Epithelial cell of esophagus (primary cell): Measurements from ENCODE around the gene OR56A5.

Source experiments
- DNase-seq: peaks from one replicate; pipeline ENCODE4 v3.0.0; 2010; ENCODE audit warnings: low read depth
- H3K4me3 ChIP-seq: 2 replicates; pipeline ENCODE4 v1.5.1; 2011; ENCODE audit warnings: mild to moderate bottlenecking, low read length, control low read depth
- CTCF ChIP-seq: IDR thresholded peaks from 2 replicates; pipeline ENCODE4 v1.5.1; 2011; ENCODE audit warnings: low read depth, mild to moderate bottlenecking, low read length, control low read depth, inconsistent platforms; ENCODE audit not compliant: insufficient read depth; ENCODE audit errors: missing control alignments

OR56A5 gene

DNA sequence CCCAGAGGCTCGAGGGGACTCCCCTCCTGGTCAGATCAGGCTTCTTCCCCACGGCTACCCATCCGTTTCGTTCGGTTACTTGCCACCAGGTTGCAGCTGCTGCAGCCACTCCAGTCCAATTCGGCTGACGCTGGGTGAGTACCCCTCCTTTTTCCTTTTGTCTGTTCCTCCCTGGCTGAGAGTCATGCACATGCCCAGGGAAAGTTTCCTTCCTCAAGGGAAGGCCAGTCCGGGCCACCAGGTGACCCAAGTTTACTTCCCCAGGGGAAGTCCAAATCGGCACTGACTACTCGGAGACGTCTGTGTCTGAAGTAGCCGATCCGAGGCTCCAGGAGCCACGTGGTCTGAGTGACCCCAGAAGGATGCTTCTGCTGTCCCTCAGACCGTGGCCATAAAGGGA lies 39.5 kb downstream of the OR56A5 start:
- no peak for TF ChIP-seq CTCF
- DNase-seq, result no peak
- H3K4me3 ChIP-seq, result no peak overlapping the region

- no peak for DNase-seq
- H3K4me3 ChIP-seq, result no peak overlapping the region
- no peak for TF ChIP-seq CTCF
Observed at GRCh38 chr11:5928271-5928670, 40.0 kb downstream of the OR56A5 start.

GRCh38 chr11:5923794-5924193 lies 44.5 kb downstream of the OR56A5 start:
- TF ChIP-seq CTCF, result no peak
- peak; percentile 28 for DNase-seq
- no peak overlapping the region for H3K4me3 ChIP-seq

DNA sequence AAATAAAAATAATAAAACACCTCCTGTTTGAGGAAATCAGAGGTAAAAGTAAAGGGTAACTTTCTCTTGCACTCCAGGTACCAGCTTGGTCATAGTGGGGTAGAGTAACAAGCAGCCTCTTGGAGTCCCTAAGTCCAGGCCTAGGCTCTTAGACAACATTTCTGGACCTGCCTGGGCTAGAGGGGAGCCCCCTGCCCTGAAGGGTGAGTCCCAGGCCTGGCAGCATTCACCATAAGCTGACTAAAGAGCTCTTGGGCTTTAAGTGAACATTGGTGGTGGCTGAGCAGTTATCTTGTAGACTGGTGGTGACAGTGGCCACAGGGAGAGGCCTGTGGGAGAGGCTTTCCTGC lies 44.9 kb downstream of the OR56A5 start:
- H3K4me3 ChIP-seq, result no peak overlapping the region
- no peak for DNase-seq
- TF ChIP-seq CTCF, result no peak

GRCh38 chr11:5922749-5923426 lies 45.4 kb downstream of the OR56A5 start:
- H3K4me3 ChIP-seq, result no peak overlapping the region
- peak; percentile 87 for DNase-seq
- TF ChIP-seq CTCF, result no peak
